ENCODE results near the gene XG.

- TF ChIP-seq, protein P1, sequence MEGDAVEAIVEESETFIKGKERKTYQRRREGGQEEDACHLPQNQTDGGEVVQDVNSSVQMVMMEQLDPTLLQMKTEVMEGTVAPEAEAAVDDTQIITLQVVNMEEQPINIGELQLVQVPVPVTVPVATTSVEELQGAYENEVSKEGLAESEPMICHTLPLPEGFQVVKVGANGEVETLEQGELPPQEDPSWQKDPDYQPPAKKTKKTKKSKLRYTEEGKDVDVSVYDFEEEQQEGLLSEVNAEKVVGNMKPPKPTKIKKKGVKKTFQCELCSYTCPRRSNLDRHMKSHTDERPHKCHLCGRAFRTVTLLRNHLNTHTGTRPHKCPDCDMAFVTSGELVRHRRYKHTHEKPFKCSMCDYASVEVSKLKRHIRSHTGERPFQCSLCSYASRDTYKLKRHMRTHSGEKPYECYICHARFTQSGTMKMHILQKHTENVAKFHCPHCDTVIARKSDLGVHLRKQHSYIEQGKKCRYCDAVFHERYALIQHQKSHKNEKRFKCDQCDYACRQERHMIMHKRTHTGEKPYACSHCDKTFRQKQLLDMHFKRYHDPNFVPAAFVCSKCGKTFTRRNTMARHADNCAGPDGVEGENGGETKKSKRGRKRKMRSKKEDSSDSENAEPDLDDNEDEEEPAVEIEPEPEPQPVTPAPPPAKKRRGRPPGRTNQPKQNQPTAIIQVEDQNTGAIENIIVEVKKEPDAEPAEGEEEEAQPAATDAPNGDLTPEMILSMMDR (IDR thresholded peaks at IDR 0.05): no peak
- TF ChIP-seq POLR2A (IDR thresholded peaks at IDR 0.05): no peak
These were observed 43.8 kb upstream of the XG start for GRCh38 chrX:2708021-2708420.
